IMR-90 (cell line): ENCODE results near the gene MGLL. TPM values are rescaled to one million over a fixed set of nuclear protein-coding genes. Genes with fewer than 3 reads are reported as not detected.

Experiments used
- ATAC-seq: fragments of 200-7000 bp; cut with Tn5 transposase; 2 replicates; pipeline ENCODE4 v1.9.1; 2020; ENCODE audit warnings: low read depth, mild to moderate bottlenecking, moderate library complexity
- BruUV-seq: library from RNA; stranded (reverse); fragments of 400-500 nt; replicated peaks from 2 replicates; lab custom pipeline; 2021; lab: Mats Ljungman, UMichigan
- CTCF ChIA-PET: fragments of 300-600 bp; formaldehyde crosslinking; extraction: SDS; loops from one replicate; lab custom pipeline; 2021; ENCODE audit warnings: antibody characterized with exemption; lab: Yijun Ruan, JAX
- POLR2A ChIA-PET: fragments of 300-600 bp; sonication (Branson Sonifier 250); formaldehyde crosslinking; loops from one replicate; lab custom pipeline; 2022; ENCODE audit warnings: antibody characterized with exemption; ENCODE audit not compliant: unreplicated experiment; lab: Charles Lee
- DNase-seq: peaks from one replicate; pipeline ENCODE4 v3.0.0; 2013
- H2AFZ ChIP-seq: replicated peaks from 2 replicates; pipeline ENCODE3; 2013; ENCODE audit warnings: low read length, mild to moderate bottlenecking; ENCODE audit not compliant: poor library complexity
- H2AK5ac ChIP-seq: 2 replicates; pipeline ENCODE4 v1.6.1; 2013; ENCODE audit warnings: low read depth, low read length, inconsistent platforms
- H2AK9ac ChIP-seq: replicated peaks from 2 replicates; pipeline ENCODE3; 2013; ENCODE audit warnings: mild to moderate bottlenecking, low read depth, low read length, moderate library complexity; ENCODE audit not compliant: poor library complexity
- H2BK120ac ChIP-seq: 2 replicates; pipeline ENCODE4 v1.6.1; 2013; ENCODE audit warnings: low read depth, low read length, inconsistent platforms
- H2BK15ac ChIP-seq: 3 replicates; pipeline ENCODE4 v1.6.1; 2013; ENCODE audit warnings: low read depth, low read length, inconsistent platforms
- H2BK20ac ChIP-seq: 2 replicates; pipeline ENCODE4 v1.6.1; 2013; ENCODE audit warnings: low read depth, mild to moderate bottlenecking, inconsistent platforms, low read length, moderate library complexity
- H2BK5ac ChIP-seq: 2 replicates; pipeline ENCODE4 v1.6.1; 2013; ENCODE audit warnings: mild to moderate bottlenecking, low read depth, low read length, inconsistent platforms; ENCODE audit not compliant: poor library complexity, severe bottlenecking
- H3K14ac ChIP-seq: replicated peaks from 2 replicates; pipeline ENCODE4 v1.6.1; 2013; ENCODE audit warnings: low read depth, low read length, inconsistent platforms
- H3K18ac ChIP-seq: 2 replicates; pipeline ENCODE4 v1.6.1; 2013; ENCODE audit warnings: low read depth, low read length, control low read depth
- H3K23ac ChIP-seq: 2 replicates; pipeline ENCODE4 v1.6.1; 2013; ENCODE audit warnings: low read depth, low read length, inconsistent platforms
- H3K27ac ChIP-seq: 2 replicates; pipeline ENCODE4 v1.5.1; 2013; ENCODE audit warnings: mild to moderate bottlenecking, control low read depth, low read length; ENCODE audit not compliant: insufficient read depth
- H3K27me3 ChIP-seq: 2 replicates; pipeline ENCODE4 v1.6.1; 2013; ENCODE audit warnings: low read length; ENCODE audit not compliant: control insufficient read depth, insufficient read depth
- H3K36me3 ChIP-seq: 2 replicates; pipeline ENCODE4 v1.6.1; 2013; ENCODE audit warnings: low read length, mixed read lengths; ENCODE audit not compliant: control insufficient read depth, insufficient read depth
- H3K4ac ChIP-seq: 2 replicates; pipeline ENCODE4 v1.6.1; 2013; ENCODE audit warnings: low read depth, low read length, inconsistent platforms
- H3K4me1 ChIP-seq: 2 replicates; pipeline ENCODE4 v1.6.1; 2013; ENCODE audit warnings: low read length, mixed read lengths; ENCODE audit not compliant: control insufficient read depth, insufficient read depth
- H3K4me2 ChIP-seq: 2 replicates; pipeline ENCODE4 v1.6.1; 2013; ENCODE audit warnings: low read depth, mild to moderate bottlenecking, control low read depth, low read length, moderate library complexity
- H3K4me3 ChIP-seq: 2 replicates; pipeline ENCODE4 v1.5.1; 2013; ENCODE audit warnings: low read depth, mild to moderate bottlenecking, control low read depth, low read length, moderate library complexity; ENCODE audit not compliant: insufficient read depth
- H3K56ac ChIP-seq: 2 replicates; pipeline ENCODE4 v1.6.1; 2013; ENCODE audit warnings: low read length, inconsistent platforms; ENCODE audit not compliant: insufficient read depth; ENCODE audit errors: extremely low read depth
- H3K79me1 ChIP-seq, 2 experiments: 2 replicates each; pipeline ENCODE4 v1.6.1; 2013; ENCODE audit warnings: low read length in 2 of 2, inconsistent platforms in 1 of 2, low read depth in 1 of 2
- H3K9ac ChIP-seq: 2 replicates; pipeline ENCODE4 v1.6.1; 2013; ENCODE audit warnings: low read depth, low read length, control low read depth
- H3K9me1 ChIP-seq: 2 replicates; pipeline ENCODE4 v1.6.1; 2013; ENCODE audit warnings: low read length, inconsistent platforms; ENCODE audit not compliant: insufficient read depth
- H3K9me3 ChIP-seq: 2 replicates; pipeline ENCODE4 v1.6.1; 2013; ENCODE audit warnings: low read length; ENCODE audit not compliant: control insufficient read depth, insufficient read depth
- H4K20me1 ChIP-seq: 2 replicates; pipeline ENCODE4 v1.6.1; 2013; ENCODE audit warnings: low read length, inconsistent platforms; ENCODE audit not compliant: insufficient read depth
- H4K5ac ChIP-seq: 2 replicates; pipeline ENCODE4 v1.6.1; 2013; ENCODE audit warnings: mild to moderate bottlenecking, low read depth, low read length, control low read depth
- H4K8ac ChIP-seq, 2 experiments: 2 replicates each; pipeline ENCODE4 v1.6.1; 2013; ENCODE audit warnings: low read depth in 2 of 2, low read length in 2 of 2, control low read depth in 1 of 2, inconsistent platforms in 1 of 2
- H4K91ac ChIP-seq: 2 replicates; pipeline ENCODE4 v1.6.1; 2013; ENCODE audit warnings: low read depth, low read length, inconsistent platforms; ENCODE audit not compliant: insufficient read depth
- CEBPB ChIP-seq: IDR thresholded peaks from 2 replicates; pipeline ENCODE4 v1.6.1; 2012; ENCODE audit warnings: low read depth, low read length, improper control_type of control experiment
- CHD1 ChIP-seq: IDR thresholded peaks from 2 replicates; pipeline ENCODE4 v1.6.1; 2012; ENCODE audit warnings: low read depth, low read length, improper control_type of control experiment
- NFE2L2 ChIP-seq: fragments of 150-350 bp; IDR thresholded peaks from 2 replicates; pipeline ENCODE4 v1.6.1; 2016; ENCODE audit warnings: low read depth, mild to moderate bottlenecking, low read length
- RAD21 ChIP-seq: IDR thresholded peaks from 2 replicates; pipeline ENCODE4 v1.6.1; 2012; ENCODE audit warnings: low read length, improper control_type of control experiment
- WGBS, 2 experiments: methylation state at CpG; one replicate each; pipeline versions ENCODE4 v1.1.5 to v1.1.7; 2013; ENCODE audit warnings: missing lambda C conversion rate in 2 of 2; ENCODE audit not compliant: insufficient read length in 1 of 2; ENCODE audit errors: extremely low coverage in 2 of 2; 5-methylcytosine and 5-hydroxymethylcytosine counted together
- dilution Hi-C: fragments of 300-500 bp; cut with HindIII; formaldehyde crosslinking; loops from one replicate; pipeline ENCODE4 v1.14.3; 2018; ENCODE audit warnings: low sequenced_read_pairs; ENCODE audit not compliant: unreplicated experiment
- in situ Hi-C: fragments of 300-500 bp; cut with MboI; formaldehyde crosslinking; loops from 3 replicates; pipeline ENCODE4 v1.14.3; 2019; ENCODE audit warnings: low sequenced_read_pairs, inconsistent platforms, mixed read lengths
- intact Hi-C: fragments of 100-400 bp; cut with micrococcal nuclease; formaldehyde crosslinking; loops from 2 replicates; pipeline ENCODE4 v1.10.0; 2022
- polyA plus RNA-seq, 3 experiments: library from polyadenylated mRNA; depleted of rRNA; stranded (reverse); fragments of >200 nt; gene quantifications; 2 replicates each; pipeline ENCODE4 v1.2.3, GENCODE V29; 2012; ENCODE audit warnings: low replicate concordance in 1 of 3
- total RNA-seq: library from RNA; depleted of rRNA; stranded (reverse); fragments of >200 nt; gene quantifications from 2 replicates; pipeline ENCODE4 v1.2.3, GENCODE V29; 2012

The MGLL gene
- total and polyA plus RNA-seq, 2 of the 4 experiments (the other 2 are of a cell fraction) = 23.7 to 60.6 TPM

DNA sequence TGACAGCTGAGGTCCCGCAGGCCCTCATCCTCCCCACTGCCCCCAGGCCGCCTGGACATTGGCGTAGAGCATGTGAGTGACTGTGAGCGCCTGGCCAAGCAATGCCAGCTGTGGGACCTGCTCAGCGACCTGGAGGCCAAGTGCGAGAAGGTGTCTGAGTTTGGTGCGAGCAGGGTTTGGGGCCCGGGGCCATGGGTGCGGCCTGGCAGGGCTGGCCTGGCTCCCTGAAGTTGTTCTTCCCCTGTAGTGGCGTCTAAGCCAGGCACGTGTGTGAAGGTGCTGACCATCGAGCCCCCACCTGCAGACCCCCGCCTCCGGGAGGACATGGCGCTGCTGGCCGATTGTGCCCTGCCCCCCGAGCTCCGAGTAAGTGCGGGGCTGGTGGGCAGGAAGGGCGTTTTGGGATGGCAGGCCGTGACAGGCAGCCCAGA is 145.4 kb downstream of the MGLL start:
- H2BK15ac ChIP-seq = no peak overlapping the region
- no peaks in the 10 kb centered on the region for H3K9me3 ChIP-seq
- H2BK5ac ChIP-seq = no peak overlapping the region
- no peak overlapping the region for H2BK120ac ChIP-seq
- no peak overlapping the region for H3K56ac ChIP-seq
- in situ Hi-C loops (no loop called here), intact Hi-C loops (no loop called here), dilution Hi-C loops (no loop called here)
- no peaks in the 10 kb centered on the region; the same call in none of the 2 replicates for H4K20me1 ChIP-seq
- no peak overlapping the region for H4K91ac ChIP-seq
- DNase-seq (no peak), ATAC-seq (no peak)
- peaks cover 15 to 21% of the 10 kb centered on the region in 2 experiments for H3K79me1 ChIP-seq
- H4K8ac ChIP-seq = no peak overlapping the region
- ChIA-PET CTCF (no interaction called here), POLR2A (no interaction called here)
- no peak for TF ChIP-seq CEBPB
- no peak for TF ChIP-seq CHD1
- no peak for TF ChIP-seq NFE2L2
- no peak for TF ChIP-seq RAD21
- no peak overlapping the region for H3K4me2 ChIP-seq
- no peak overlapping the region for H2AFZ ChIP-seq
- no peaks in the 10 kb centered on the region for H3K9me1 ChIP-seq
- H3K4me1 ChIP-seq = peaks cover 4% of the 10 kb centered on the region; the same call in 1 of the 2 replicates
- H2AK9ac ChIP-seq = no peak overlapping the region
- H3K27ac ChIP-seq = no peak overlapping the region
- peaks cover 31% of the 10 kb centered on the region for H3K36me3 ChIP-seq
- no peak overlapping the region for H3K4me3 ChIP-seq
- H3K18ac ChIP-seq = no peak overlapping the region
- H3K23ac ChIP-seq = no peak overlapping the region
- no peak overlapping the region for H3K14ac ChIP-seq
- 98% methylated on average over 17 of the region's 21 CpGs; no CpG with 5 or more reads in 1 of the 2 experiments for WGBS, 2 experiments
- H3K9ac ChIP-seq = no peak overlapping the region
- no peak overlapping the region for H2BK20ac ChIP-seq
- BruUV-seq = no TSS peak
- no peak overlapping the region for H4K5ac ChIP-seq
- no peak overlapping the region for H2AK5ac ChIP-seq
- no peak overlapping the region for H3K4ac ChIP-seq
- no peaks in the 10 kb centered on the region for H3K27me3 ChIP-seq
